Activated naive CD4-positive, alpha-beta T cell treated with anti-CD3 and anti-CD28 coated beads for 36 hours (primary cell): ENCODE results near the gene OTUD7B. TPM values are rescaled to one million over a fixed set of nuclear protein-coding genes. Genes with fewer than 3 reads are reported as not detected.
A peak's percentile ranks its signal among the peaks of the same experiment; 100 is the strongest.
"Not testable (repeated sequence)": the region's sequence is repeated elsewhere in the genome, so short reads cannot be mapped to it uniquely, and the experiment has no call there.

Experiments
- CTCF ChIA-PET: fragments of 350-600 bp; sonication (Branson Sonifier 250); formaldehyde crosslinking; loops from one replicate; lab custom pipeline; 2021; ENCODE audit warnings: antibody characterized with exemption; lab: Charles Lee
- DNase-seq: peaks from one replicate; pipeline ENCODE4 v3.0.0-alpha.2; 2020
- H3K27ac Mint-ChIP-seq: one replicate; pipeline ENCODE4 v1.8.0; 2021; ENCODE audit warnings: mild to moderate bottlenecking, mixed read lengths
- H3K27me3 Mint-ChIP-seq: one replicate; pipeline ENCODE4 v1.8.0; 2021; ENCODE audit warnings: low read depth, mixed read lengths
- H3K36me3 Mint-ChIP-seq: one replicate; pipeline ENCODE4 v1.8.0; 2021; ENCODE audit warnings: low read depth, mixed read lengths
- H3K4me1 Mint-ChIP-seq: one replicate; pipeline ENCODE4 v1.8.0; 2021; ENCODE audit warnings: low read depth, mixed read lengths
- H3K4me3 Mint-ChIP-seq: one replicate; pipeline ENCODE4 v1.8.0; 2021; ENCODE audit warnings: mild to moderate bottlenecking, moderate library complexity, mixed read lengths
- H3K9me3 Mint-ChIP-seq: one replicate; pipeline ENCODE4 v1.8.0; 2021; ENCODE audit warnings: mixed read lengths
- intact Hi-C: fragments of 100-400 bp; cut with micrococcal nuclease; formaldehyde crosslinking; loops from one replicate; pipeline ENCODE4 v1.15.1; 2023
- total RNA-seq, 2 experiments: library from RNA; stranded (reverse); gene quantifications; one replicate each; pipeline ENCODE4 v1.2.3, GENCODE V29; 2021

Gene OTUD7B
- total RNA-seq: 10 to 100 TPM; 10.9 to 11.0 TPM

GRCh38 chr1:150010393-150011115, at the start of gene OTUD7B:
OTUD7B (minus strand) TSS chr1:150010726; CDS start chr1:149977510, 33,216 bp downstream.
- peaks cover 7% of the 10 kb centered on the region for H3K36me3 Mint-ChIP-seq
- intact Hi-C loops: no loop called here
- peak within 1 kb of the TSS; percentile 92 for H3K4me3 Mint-ChIP-seq
- no peaks in the 10 kb centered on the region for H3K9me3 Mint-ChIP-seq
- peak; percentile 78 for DNase-seq
- peak within 1 kb of the TSS; percentile 96 for H3K27ac Mint-ChIP-seq
- no peaks in the 10 kb centered on the region for H3K27me3 Mint-ChIP-seq
- H3K4me1 Mint-ChIP-seq: peaks cover 36% of the 10 kb centered on the region
- CTCF ChIA-PET: interaction anchor here (0.6 to 1.5 kb wide), 4 partner anchors 46 to 207 kb away, joined by 3 to 6 read pairs (median 3); no protein-coding TSS in a partner anchor

GRCh38 chr1:150060260-150060659, 49.7 kb upstream of the OTUD7B start:
- H3K4me1 Mint-ChIP-seq: no peaks in the 10 kb centered on the region
- H3K9me3 Mint-ChIP-seq: no peaks in the 10 kb centered on the region
- no peak overlapping the region for H3K27ac Mint-ChIP-seq
- intact Hi-C loops: no loop called here
- DNase-seq: no peak
- CTCF ChIA-PET: no interaction called here
- H3K4me3 Mint-ChIP-seq: no peak overlapping the region
- H3K27me3 Mint-ChIP-seq: no peaks in the 10 kb centered on the region
- no peaks in the 10 kb centered on the region for H3K36me3 Mint-ChIP-seq

- intact Hi-C loops: no loop called here
- H3K4me3 Mint-ChIP-seq: no peak overlapping the region
- CTCF ChIA-PET: interaction anchor here (0.5 to 1.9 kb wide), 2 partner anchors 86 to 94 kb away, joined by 4 to 7 read pairs; no protein-coding TSS in a partner anchor
- no peaks in the 10 kb centered on the region for H3K36me3 Mint-ChIP-seq
- no peaks in the 10 kb centered on the region for H3K4me1 Mint-ChIP-seq
- no peaks in the 10 kb centered on the region for H3K9me3 Mint-ChIP-seq
- DNase-seq: no peak
- H3K27ac Mint-ChIP-seq: no peak overlapping the region
- H3K27me3 Mint-ChIP-seq: no peaks in the 10 kb centered on the region
Measured at GRCh38 chr1:150056407-150056806, 45.9 kb upstream of the OTUD7B start.

GRCh38 chr1:150055507-150055906, 45.0 kb upstream of the OTUD7B start:
- H3K27ac Mint-ChIP-seq, DNase-seq, H3K4me3 Mint-ChIP-seq, intact Hi-C loops, H3K4me1 Mint-ChIP-seq, H3K9me3 Mint-ChIP-seq, H3K27me3 Mint-ChIP-seq, H3K36me3 Mint-ChIP-seq: not testable (repeated sequence)
- CTCF ChIA-PET: interaction anchor here (0.6 to 1.9 kb wide), 4 partner anchors 93 to 131 kb away, joined by 5 to 7 read pairs (median 5); no protein-coding TSS in a partner anchor

- no peaks in the 10 kb centered on the region for H3K27me3 Mint-ChIP-seq
- intact Hi-C loops: no loop called here
- no peak overlapping the region for H3K27ac Mint-ChIP-seq
- no peak overlapping the region for H3K4me3 Mint-ChIP-seq
- no peaks in the 10 kb centered on the region for H3K9me3 Mint-ChIP-seq
- peaks cover 2% of the 10 kb centered on the region for H3K4me1 Mint-ChIP-seq
- CTCF ChIA-PET: interaction anchor here (1.0 to 1.7 kb wide), 2 partner anchors 92 to 133 kb away, joined by 5 read pairs; no protein-coding TSS in a partner anchor
- no peak for DNase-seq
- H3K36me3 Mint-ChIP-seq: no peaks in the 10 kb centered on the region
Measured at GRCh38 chr1:150053926-150054325, 43.4 kb upstream of the OTUD7B start.

GRCh38 chr1:150051905-150052412, 41.4 kb upstream of the OTUD7B start:
- not testable (repeated sequence) for H3K36me3 Mint-ChIP-seq, DNase-seq, H3K27me3 Mint-ChIP-seq, H3K4me3 Mint-ChIP-seq, H3K4me1 Mint-ChIP-seq, H3K27ac Mint-ChIP-seq, H3K9me3 Mint-ChIP-seq
- CTCF ChIA-PET: interaction anchor here (1.5 to 2.7 kb wide), 3 partner anchors 50 to 90 kb away, joined by 3 to 25 read pairs (median 4); no protein-coding TSS in a partner anchor
- intact Hi-C loops: loop anchor here (2.0 kb wide), 1 partner anchor 135 kb away; no protein-coding TSS in a partner anchor

- Mint-ChIP-seq H3K4me1 (peaks cover 2% of the 10 kb centered on the region), H3K27ac (no peak overlapping the region), H3K36me3 (peaks cover 1% of the 10 kb centered on the region), H3K9me3 (no peaks in the 10 kb centered on the region), H3K27me3 (no peaks in the 10 kb centered on the region), H3K4me3 (no peak overlapping the region)
- CTCF ChIA-PET: interaction anchor here (0.6 to 2.7 kb wide), 11 partner anchors 14 to 152 kb away, joined by 3 to 25 read pairs (median 3); no protein-coding TSS in a partner anchor
- DNase-seq: no peak
- intact Hi-C loops: loop anchor here (2.0 kb wide), 1 partner anchor 136 kb away; no protein-coding TSS in a partner anchor
Measured at GRCh38 chr1:150051089-150051373, 40.5 kb upstream of the OTUD7B start.

GRCh38 chr1:150049926-150050325, 39.4 kb upstream of the OTUD7B start:
- intact Hi-C loops: loop anchor here (1.0 to 2.0 kb wide), 3 partner anchors 88 to 162 kb away; no protein-coding TSS in a partner anchor
- Mint-ChIP-seq H3K9me3 (no peaks in the 10 kb centered on the region), H3K4me1 (peaks cover 2% of the 10 kb centered on the region), H3K4me3 (no peak overlapping the region), H3K36me3 (peaks cover 1% of the 10 kb centered on the region), H3K27me3 (no peaks in the 10 kb centered on the region), H3K27ac (no peak overlapping the region)
- CTCF ChIA-PET: interaction anchor here (0.6 to 2.7 kb wide), 11 partner anchors 15 to 161 kb away, joined by 3 to 25 read pairs (median 4); no protein-coding TSS in a partner anchor
- DNase-seq: no peak

- H3K27ac Mint-ChIP-seq: no peak overlapping the region
- intact Hi-C loops: no loop called here
- peaks cover 2% of the 10 kb centered on the region for H3K27me3 Mint-ChIP-seq
- no peak for DNase-seq
- no peak overlapping the region for H3K4me3 Mint-ChIP-seq
- H3K36me3 Mint-ChIP-seq: no peaks in the 10 kb centered on the region
- H3K4me1 Mint-ChIP-seq: no peaks in the 10 kb centered on the region
- no peaks in the 10 kb centered on the region for H3K9me3 Mint-ChIP-seq
- CTCF ChIA-PET: interaction anchor here (1.0 kb wide), 1 partner anchor 72 kb away, joined by 4 read pairs; no protein-coding TSS in a partner anchor
Measured at GRCh38 chr1:150034336-150034735, 23.8 kb upstream of the OTUD7B start.

- DNase-seq: no peak
- peaks cover 2% of the 10 kb centered on the region for H3K27me3 Mint-ChIP-seq
- H3K36me3 Mint-ChIP-seq: no peaks in the 10 kb centered on the region
- H3K4me3 Mint-ChIP-seq: no peak overlapping the region
- H3K9me3 Mint-ChIP-seq: no peaks in the 10 kb centered on the region
- intact Hi-C loops: no loop called here
- H3K4me1 Mint-ChIP-seq: no peaks in the 10 kb centered on the region
- CTCF ChIA-PET: interaction anchor here (0.7 kb wide), 1 partner anchor 64 kb away, joined by 4 read pairs; no protein-coding TSS in a partner anchor
- no peak overlapping the region for H3K27ac Mint-ChIP-seq
Measured at GRCh38 chr1:150028322-150028721, 17.8 kb upstream of the OTUD7B start.

GRCh38 chr1:150024156-150024555, 13.6 kb upstream of the OTUD7B start:
- Mint-ChIP-seq H3K36me3 (no peaks in the 10 kb centered on the region), H3K4me3 (no peak overlapping the region)

GRCh38 chr1:150022357-150022756, 11.8 kb upstream of the OTUD7B start:
- Mint-ChIP-seq H3K4me1 (no peaks in the 10 kb centered on the region), H3K4me3 (no peak overlapping the region), H3K36me3 (no peaks in the 10 kb centered on the region), H3K27me3 (no peaks in the 10 kb centered on the region), H3K9me3 (no peaks in the 10 kb centered on the region), H3K27ac (no peak overlapping the region)
- intact Hi-C loops: no loop called here
- no peak for DNase-seq
- CTCF ChIA-PET: interaction anchor here (0.8 kb wide), 1 partner anchor 59 kb away, joined by 3 read pairs; no protein-coding TSS in a partner anchor

More at GRCh38 chr1:150024156-150024555, 13.6 kb upstream of the OTUD7B start:
- CTCF ChIA-PET: interaction anchor here (1.2 kb wide), 1 partner anchor 62 kb away, joined by 3 read pairs; no protein-coding TSS in a partner anchor
- no peaks in the 10 kb centered on the region for H3K9me3 Mint-ChIP-seq
- intact Hi-C loops: no loop called here
- H3K27ac Mint-ChIP-seq: no peak overlapping the region
- no peaks in the 10 kb centered on the region for H3K4me1 Mint-ChIP-seq
- no peak for DNase-seq
- H3K27me3 Mint-ChIP-seq: no peaks in the 10 kb centered on the region
